DLD1 (cell line): Measurements from ENCODE around the gene BCL2A1.
"Not testable (repeated sequence)": the region's sequence is repeated elsewhere in the genome, so short reads cannot be mapped to it uniquely, and the experiment has no call there.

Source experiments
- in situ Hi-C: cut with HindIII; loops from 2 replicates; pipeline ENCODE4 v1.10.0; 2017; ENCODE audit warnings: low sequenced_read_pairs

Gene BCL2A1

DNA sequence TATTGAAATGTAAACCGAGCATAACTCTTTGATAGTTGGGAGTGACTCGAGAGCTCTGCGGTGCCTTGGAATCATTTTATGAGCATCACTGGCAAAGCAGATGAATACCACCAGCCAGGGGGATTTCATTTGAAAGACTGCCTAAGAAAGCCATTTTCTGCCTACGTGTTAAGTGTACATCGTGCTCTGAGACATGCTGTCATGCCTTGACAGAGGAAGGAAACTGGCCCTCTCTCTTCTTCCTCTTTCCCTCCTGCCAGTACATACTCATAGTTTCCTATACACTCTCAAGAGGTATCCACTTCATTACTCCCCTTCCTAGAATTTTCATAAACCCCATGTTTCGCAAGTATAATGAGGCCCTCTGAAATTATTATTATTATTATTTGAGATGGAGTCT lies 8.8 kb downstream of the BCL2A1 start:
- in situ Hi-C loops = no loop called here

DNA sequence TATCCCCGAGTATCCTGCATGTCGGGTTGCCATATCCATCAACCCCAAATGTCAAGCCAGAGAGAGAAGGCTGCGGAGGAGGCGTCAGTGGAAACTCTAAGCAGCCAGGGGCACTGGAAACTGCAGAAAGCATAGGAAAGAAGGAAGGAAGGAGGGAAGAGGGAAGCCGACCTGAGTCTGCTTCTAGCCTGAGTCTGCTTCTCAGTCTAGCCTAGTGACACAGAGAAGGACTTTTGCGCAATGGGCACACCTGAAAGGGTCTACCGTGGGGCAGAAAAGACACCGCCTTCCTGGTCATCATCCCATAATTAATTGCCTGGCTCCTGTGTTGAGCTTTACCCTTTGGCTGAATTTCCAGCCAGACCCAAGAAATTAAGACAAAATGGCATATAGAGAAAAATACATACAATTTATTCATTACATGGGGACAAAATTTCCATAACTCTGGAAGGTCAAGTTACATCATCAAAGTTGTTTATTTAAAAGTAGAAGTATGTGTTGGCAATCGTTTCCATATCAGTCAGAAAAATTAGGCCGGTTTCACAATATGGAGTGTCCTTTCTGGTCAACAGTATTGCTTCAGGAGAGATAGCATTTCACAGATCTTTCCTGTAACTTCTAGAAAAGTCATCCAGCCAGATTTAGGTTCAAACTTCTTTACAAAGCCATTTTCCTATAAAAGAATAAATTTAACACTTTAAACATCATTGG lies 10.3 kb downstream of the BCL2A1 start:
- in situ Hi-C loops = no loop called here

DNA sequence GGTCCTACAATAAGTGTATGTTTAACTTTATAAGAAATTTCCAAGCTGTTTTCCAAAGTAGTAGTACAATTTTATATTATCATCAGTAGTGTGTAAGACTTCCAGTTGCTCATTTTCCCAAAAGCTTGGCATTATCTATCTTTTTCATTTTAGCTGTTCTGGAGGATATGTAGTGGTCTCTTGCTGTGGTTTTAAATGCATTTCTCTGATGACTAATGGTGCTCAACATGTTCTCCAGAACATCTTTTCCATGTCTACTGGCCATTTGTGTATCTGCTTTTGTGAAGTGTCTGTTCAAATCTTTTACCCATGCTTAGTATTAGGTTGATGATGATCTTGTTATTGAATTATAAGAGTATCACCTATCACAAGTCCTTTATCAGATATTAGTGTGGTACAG lies 13.3 kb downstream of the BCL2A1 start:
- in situ Hi-C loops = no loop called here

DNA sequence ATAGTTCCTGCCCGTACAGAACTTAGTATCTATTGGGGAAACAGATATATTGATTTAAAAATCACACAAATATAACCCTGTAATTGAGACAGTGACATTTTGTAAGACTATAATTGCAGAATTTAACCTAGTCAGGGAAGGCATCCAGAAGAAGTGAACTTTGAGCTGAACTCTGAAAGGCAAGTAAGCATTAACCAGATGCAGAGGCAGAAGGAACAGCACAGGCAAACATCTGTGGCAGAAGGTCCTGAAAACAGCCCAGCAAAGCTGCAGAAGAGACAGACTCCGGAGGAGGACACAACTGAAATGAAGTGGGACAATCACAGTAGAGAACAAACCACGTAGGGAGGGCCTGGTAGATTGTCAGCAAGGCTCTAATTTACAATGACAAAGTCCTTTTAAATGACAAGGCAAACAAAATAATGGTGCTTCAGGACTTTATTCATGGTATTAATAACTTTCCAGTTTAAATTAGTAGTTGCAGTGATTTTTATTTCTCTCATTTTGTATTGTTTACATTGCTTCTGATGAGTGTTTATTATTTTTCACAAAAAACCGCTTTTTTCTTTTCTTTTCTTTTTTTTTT lies 14.5 kb downstream of the BCL2A1 start:
- in situ Hi-C loops = no loop called here

DNA sequence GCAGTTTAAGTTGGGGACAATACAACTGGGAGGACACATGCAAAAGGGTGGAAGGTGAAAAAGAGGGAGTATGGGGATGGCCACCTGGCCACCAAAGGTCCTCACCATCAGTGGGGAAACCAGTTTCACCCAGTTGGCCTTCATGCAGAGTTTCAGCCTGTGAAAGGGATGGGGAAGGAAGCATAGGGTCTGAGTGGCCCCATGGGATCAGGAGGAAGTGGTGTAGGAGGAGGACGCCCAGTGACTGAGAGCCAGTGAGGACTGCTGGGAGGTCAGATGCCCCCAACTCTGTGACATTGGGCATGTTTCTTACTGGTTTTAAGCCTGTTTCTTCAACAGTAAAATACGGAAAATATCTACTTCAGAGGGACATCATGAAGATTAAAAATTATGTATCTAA lies 16.3 kb downstream of the BCL2A1 start:
- in situ Hi-C loops = no loop called here

DNA sequence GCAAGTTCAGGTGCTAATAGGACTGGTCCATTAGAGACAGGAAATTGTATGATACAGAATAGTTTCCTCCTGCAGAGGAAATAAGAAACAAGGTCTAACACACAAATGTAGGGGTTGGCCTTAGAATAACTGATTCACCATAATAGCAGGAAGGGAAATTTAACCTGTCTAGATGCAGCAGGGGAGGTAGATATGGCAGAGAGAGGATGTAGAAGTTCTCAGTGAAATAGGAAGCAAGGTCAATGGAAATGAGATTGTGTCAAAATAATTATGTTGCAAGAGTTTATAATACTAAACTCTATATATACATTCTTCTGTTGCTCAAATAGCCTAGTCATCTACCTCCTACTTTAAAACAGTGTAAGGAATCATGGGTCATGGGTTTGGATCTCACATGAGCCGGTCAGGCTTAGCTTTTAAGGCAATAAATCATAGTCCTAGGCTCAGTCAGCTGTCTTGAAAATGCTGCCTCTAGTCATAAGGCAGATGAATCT lies 17.0 kb downstream of the BCL2A1 start:
- in situ Hi-C loops = no loop called here

DNA sequence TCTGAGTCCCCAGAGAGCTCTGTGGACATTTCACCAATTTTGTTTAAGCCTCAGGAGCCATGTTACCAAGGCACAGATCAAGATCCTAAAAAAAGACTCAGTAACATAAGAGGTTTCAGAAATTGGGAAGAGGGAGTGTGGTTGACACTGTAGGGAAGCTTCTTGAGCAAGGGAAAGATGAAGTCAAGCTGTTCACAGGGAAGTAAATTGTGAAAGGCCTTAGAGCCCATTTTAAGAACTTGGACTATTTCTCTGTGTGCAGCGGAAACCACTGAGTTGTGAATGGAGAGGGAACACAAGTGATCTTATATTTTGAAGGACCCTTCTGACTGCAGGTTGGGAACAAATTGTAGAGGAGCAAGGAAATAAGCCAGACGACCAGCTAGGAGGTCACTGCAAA lies 18.7 kb downstream of the BCL2A1 start:
- in situ Hi-C loops = no loop called here

DNA sequence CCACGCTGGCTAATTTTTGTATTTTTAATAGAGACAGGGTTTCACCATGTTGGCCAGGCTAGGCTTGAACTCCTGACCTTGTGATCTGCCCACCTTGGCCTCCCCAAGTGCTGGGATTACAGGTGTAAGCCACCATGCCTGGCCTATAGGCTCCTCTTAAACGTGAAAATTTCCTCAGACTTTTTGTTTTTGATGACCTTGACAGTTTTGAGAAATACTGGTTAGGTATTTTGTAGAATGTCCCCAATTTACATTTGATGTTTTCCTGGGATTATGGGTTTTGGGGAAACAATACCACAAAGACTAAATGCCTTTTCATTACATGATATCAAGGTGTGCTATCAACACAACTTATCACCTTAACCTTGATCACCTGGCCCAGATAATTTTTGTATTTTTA lies 20.7 kb downstream of the BCL2A1 start:
- in situ Hi-C loops = no loop called here

DNA sequence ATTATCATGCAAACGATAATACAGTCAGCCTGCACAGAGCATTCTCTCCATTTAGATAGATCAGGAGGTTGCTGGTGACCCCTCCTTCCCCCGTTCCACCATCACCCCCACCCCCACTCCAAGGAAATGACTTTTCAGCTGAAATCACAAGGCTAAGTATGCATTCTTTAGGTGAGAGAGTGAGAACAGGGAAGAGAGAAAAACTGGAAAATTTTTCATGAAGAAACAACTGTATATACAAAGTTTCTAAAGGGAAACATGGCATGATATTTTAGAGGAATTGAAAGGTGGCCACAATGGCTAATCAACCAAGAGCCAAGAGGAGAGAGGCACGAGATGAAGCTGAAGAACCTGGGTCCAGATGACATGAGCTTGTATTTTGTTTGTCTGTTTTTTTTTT lies 22.2 kb downstream of the BCL2A1 start:
- in situ Hi-C loops = no loop called here

DNA sequence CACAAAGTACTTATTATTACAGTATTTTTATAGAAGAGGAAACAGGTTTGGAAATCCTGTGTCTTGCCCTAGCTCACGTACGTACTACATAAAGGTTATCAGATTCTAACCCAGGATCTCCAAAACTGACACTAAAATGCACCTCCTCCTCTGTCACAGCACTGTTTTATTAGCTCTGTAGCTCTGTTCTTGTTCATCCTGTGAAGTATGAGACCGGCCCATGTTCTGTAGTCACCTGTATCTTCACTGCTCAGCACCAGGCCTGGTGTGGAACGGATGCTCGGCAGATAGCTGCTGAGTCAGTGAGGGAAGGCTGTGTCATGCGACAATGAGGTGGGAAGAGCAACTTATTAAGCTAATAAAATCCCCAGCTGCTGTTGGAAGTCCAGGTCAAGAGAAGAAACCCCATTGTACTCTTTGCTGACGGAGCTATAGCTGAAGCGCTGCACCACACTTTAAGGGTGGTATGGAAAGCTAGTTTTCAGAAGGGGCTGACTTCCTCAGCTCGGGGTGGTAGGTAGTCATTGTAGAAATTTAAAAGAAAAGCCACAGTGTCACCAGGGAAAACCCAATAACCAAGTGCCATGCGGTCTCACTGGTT lies 22.8 kb downstream of the BCL2A1 start:
- in situ Hi-C loops = no loop called here

DNA sequence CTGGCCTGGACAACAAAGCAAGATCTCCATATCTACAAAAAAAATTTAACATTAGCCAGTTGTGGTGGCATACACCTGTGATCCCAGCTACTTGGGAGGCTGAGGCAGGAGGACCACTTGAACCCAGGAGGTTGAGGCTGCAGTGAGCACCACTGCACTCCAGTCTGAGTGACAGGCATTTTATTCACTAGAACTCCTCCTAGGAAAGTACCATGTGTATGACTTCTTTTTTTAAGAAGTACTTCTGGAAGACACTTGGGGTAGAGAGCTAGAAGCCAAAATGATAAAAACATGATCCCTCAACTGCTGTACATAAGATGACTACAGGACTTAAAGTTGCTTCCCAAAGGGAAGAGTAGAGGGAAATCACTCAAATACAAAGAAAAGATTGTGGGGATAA lies 24.0 kb downstream of the BCL2A1 start:
- in situ Hi-C loops = no loop called here

DNA sequence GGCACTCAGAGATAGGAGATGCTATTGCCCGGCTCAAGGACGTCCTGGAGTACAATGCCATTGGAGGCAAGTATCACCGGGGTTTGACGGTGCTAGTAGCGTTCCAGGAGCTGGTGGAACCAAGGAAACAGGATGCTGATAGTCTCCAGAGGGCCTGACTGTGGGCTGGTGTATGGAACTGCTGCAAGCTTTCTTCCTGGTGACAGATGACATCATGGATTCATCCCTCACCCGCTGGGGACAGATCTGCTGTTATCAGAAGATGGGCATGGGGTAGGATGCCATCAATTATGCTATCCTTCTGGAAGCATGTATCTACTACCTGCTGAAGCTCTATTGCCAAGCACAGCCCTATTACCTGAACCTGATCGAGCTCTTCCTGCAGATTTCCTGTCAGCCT lies 26.4 kb downstream of the BCL2A1 start:
- in situ Hi-C loops = no loop called here

DNA sequence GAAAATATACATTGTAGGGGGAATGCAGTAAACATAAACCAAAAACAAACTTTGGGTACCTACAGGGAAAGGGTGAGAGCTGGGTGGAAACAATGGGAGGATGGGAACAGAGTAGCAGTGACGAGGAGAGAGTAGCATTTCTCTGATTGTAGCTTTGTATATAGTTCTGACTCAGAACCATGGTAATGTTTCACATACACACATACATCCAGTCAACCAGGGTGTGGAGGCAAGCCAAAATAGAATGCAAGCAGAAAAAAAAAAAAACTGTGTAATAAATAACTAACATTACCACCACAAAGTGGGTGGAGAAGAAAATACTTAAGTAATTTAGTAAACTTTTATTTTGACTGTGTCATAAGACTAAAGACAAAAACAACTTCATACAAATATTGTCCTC lies 27.2 kb downstream of the BCL2A1 start:
- in situ Hi-C loops = no loop called here

DNA sequence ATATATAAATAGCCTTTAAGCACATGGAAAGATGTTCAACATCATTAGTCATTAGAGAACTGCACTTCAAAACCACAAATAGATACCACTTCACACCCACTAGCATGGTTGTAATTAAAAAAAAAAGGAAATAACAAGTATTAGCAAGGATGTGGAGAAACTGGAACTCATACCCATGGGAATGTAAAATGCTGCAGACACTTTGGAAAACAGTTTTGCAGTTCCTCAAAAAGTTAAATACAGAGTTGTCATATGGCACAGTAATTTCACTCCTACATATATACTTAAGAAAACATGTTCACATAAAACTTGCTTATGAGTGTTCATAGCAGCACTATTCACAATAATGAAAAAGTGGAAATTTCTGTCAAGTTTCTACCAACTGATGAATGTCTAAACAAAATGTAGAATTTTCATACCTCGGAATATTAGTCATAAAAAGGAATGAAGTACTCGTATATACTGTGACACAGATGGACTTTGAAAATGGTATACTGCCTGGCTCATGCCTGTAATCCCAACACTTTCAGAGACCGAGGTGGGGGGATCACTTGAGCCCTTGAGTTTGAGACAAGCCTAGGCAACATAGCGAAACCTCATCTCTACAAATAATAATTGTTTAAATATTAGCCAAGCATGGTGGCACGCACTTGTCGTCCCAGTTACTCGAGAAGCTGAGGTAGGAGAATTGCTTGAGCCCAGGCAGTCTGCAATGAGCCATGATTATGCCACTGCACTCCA lies 28.1 kb downstream of the BCL2A1 start:
- in situ Hi-C loops = no loop called here

DNA sequence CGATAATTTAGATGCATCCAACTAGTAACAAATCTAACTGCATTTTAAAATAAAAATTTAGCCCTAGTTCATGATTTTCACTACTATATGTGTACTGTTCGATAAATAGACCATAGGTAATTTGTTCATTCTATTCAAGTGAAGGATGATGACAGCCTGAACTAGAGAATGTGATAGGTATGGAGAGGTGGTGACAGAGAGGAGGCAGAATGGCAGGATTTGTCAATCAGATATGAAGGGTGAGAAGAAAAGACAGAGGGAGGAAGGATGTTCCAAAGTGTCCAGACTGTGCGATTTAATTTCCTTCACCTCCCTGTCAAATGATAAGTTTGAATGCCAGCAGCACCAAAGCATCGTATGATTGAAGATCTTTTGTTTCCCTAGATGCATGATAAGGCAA lies 31.6 kb downstream of the BCL2A1 start:
- in situ Hi-C loops = no loop called here

DNA sequence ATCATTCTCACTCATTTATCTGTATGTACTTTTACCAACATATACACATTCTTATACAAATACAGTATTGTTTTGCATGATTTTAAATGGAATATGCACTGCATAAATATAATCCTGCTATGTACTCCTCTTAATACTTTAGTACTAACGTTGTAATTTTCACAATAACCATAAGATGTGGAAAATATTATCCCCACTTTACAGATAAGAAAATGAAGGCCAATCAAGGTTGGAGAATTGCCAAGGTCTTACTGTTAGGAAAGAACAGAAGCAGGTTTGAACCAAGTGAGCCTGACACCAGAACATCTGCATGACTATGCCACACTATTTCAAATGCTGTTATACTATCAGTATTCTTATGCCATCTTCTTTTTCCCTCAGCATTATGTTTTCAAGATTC lies 32.9 kb downstream of the BCL2A1 start:
- in situ Hi-C loops = no loop called here

DNA sequence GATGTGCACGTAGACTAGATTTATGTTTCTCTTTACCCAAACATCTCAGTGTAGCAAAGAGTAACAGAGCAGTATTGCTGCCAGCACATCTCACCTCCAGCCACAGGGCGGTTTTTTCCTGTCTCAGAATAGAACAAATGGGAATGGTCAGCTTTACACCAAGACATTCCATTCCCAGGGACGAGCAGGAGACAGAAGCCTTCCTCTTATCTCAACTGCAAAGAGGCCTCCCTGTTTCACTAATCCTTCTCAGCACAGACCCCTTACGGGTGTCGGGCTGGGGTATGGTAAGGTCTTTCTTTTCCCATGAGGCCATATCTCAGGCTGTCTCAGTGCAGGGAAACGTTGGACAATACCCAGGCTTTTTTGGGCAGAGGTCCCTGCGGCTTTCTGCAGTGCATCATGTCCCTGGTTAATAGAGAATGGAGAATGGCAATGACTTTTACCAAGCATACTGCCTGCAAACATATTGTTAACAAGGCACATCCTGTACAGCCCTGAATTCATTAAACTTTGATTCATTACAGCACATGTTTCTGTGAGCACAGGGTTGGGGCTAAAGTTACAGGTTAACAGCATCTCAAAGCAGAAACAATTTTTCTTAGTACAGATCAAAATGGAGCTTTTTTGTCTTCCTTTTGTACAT lies 35.3 kb downstream of the BCL2A1 start:
- in situ Hi-C loops = not testable (repeated sequence)

DNA sequence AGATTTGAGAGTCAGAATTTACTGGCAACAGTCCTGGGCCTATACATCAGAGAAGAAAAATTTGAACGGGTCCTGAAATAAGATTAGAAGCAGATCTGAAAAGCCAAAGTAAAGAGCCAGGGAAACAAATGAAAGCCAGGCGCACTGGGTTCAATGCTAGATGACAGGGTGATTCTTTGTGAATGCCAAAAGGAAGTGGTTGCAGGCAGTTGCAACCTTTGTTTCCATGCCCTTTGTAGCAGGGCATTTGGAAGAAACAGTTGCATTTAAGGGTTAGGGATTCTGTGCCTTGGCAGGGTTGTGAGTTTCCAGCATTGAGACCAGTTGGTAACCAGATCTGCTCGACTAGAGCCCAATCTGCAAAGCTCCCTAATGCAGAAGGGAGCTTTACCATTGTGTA lies 37.8 kb downstream of the BCL2A1 start:
- in situ Hi-C loops = no loop called here

DNA sequence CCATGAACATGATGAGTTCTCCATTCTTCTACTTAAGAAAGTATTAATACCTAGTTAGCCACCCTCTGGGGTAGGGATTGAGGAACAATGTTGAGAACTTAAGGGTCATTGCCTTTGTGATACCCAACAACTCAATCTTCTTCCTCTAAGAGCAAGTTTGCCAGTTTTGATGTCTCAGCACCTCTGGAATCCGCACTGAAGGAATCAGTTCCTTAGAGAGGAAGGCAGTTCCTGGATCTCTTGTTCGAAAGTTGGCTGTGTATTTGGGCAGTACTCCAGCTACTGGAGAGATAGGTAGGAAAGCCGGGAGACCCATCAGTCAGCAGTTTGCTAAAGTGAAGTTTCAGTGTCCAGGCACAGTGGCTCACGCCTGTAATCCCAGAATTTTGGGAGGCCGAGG lies 38.5 kb downstream of the BCL2A1 start:
- in situ Hi-C loops = no loop called here

DNA sequence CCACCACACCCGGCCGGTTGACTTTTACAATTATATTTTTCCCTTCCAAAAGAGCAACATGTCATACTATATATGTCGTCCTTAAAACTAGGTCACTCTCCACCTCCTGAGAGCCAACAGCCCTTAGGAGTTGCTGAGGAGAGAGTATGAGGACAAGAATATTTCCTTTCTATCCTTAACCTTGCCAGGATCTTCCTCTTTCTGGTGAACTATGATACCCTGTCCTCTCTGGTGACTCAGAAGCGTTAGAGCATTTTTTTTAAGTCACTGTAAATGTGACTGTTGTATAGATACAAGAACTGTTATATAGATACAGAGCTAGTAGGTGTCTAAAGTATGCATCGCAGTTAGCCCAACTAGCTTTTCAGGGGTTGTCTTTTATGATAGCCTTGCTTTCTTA lies 40.5 kb downstream of the BCL2A1 start:
- in situ Hi-C loops = no loop called here

DNA sequence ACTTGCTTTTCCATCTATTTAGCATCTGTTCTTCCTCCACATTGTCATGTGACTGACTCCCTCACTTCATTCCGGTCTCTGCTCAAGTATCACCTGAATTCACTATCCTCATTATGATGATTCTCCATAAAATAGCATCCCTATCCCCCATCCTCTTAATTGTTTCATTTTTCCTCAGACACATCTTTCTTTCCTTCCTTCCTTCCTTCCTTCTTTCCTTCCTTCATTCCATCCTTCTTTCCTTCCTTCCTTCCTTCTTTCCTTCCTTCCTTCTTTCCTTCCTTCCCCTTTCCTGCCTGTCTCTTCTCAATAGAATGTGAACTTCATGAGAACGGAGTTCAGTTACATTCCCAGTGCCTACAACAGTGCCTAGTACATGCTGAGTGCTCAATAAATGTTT lies 41.6 kb downstream of the BCL2A1 start:
- in situ Hi-C loops = no loop called here
